CD14-positive monocyte (primary cell): Measurements from ENCODE around the gene PDE6C. TPM values are rescaled to one million over a fixed set of nuclear protein-coding genes. Genes with fewer than 3 reads are reported as not detected.

ENCODE experiments used
- DNase-seq, 3 donors: peaks; one replicate each; pipeline ENCODE4 v3.0.0-alpha.2; 2011 to 2022
- H2AFZ ChIP-seq: 2 replicates; pipeline ENCODE4 v1.6.0; 2012; ENCODE audit warnings: mild to moderate bottlenecking, low read depth, low read length, inconsistent platforms; ENCODE audit not compliant: insufficient read depth, poor library complexity, severe bottlenecking
- H3K27ac ChIP-seq, 2 donors: 1 replicate in 1 of 2; 2 replicates in 1 of 2; pipeline ENCODE4 v1.5.1; 2012 to 2013; ENCODE audit warnings: low read length in 2 of 2, control low read depth in 1 of 2, inconsistent platforms in 1 of 2, low read depth in 1 of 2, mild to moderate bottlenecking in 1 of 2
- H3K27me3 ChIP-seq, 2 donors: one replicate each; pipeline versions ENCODE4 v1.6.0 to v1.6.1; 2011 to 2013; ENCODE audit warnings: low read length in 2 of 2; ENCODE audit not compliant: control insufficient read depth in 2 of 2, insufficient read depth in 2 of 2
- H3K36me3 ChIP-seq, 2 donors: replicated peaks in 1 of 2; 1 replicate in 1 of 2; 2 replicates in 1 of 2; pipeline versions ENCODE4 v1.5.1 to v1.6.1; 2012 to 2013; ENCODE audit warnings: low read length in 2 of 2, control low read depth in 1 of 2, inconsistent platforms in 1 of 2, mild to moderate bottlenecking in 1 of 2; ENCODE audit not compliant: insufficient read depth in 2 of 2, control insufficient read depth in 1 of 2
- H3K4me1 ChIP-seq, 2 donors: 1 replicate in 1 of 2; 2 replicates in 1 of 2; pipeline versions ENCODE4 v1.5.1 to v1.6.1; 2012 to 2013; ENCODE audit warnings: low read length in 2 of 2, control low read depth in 1 of 2, inconsistent platforms in 1 of 2, mild to moderate bottlenecking in 1 of 2, moderate library complexity in 1 of 2; ENCODE audit not compliant: insufficient read depth in 2 of 2, control insufficient read depth in 1 of 2
- H3K4me2 ChIP-seq: replicated peaks from 2 replicates; pipeline ENCODE3; 2012; ENCODE audit warnings: low read length, moderate library complexity, mild to moderate bottlenecking; ENCODE audit not compliant: poor library complexity, severe bottlenecking; ENCODE audit errors: extremely low read depth
- H3K4me3 ChIP-seq, 3 experiments: fragments of 200-600 bp in 1 of 3; sonication (generic) in 1 of 3; replicated peaks in 1 of 3; 1 replicate in 2 of 3; 2 replicates in 1 of 3; pipeline ENCODE4 v1.5.1; 2011 to 2013; ENCODE audit warnings: low read length in 3 of 3, mild to moderate bottlenecking in 3 of 3, control low read depth in 2 of 3, low read depth in 2 of 3, inconsistent platforms in 1 of 3, moderate library complexity in 1 of 3
- H3K79me2 ChIP-seq: 2 replicates; pipeline ENCODE4 v1.6.0; 2012; ENCODE audit warnings: mild to moderate bottlenecking, control low read depth, inconsistent platforms, low read length, moderate library complexity; ENCODE audit not compliant: insufficient read depth
- H3K9ac ChIP-seq: 2 replicates; pipeline ENCODE4 v1.6.0; 2017; ENCODE audit warnings: low read length, mild to moderate bottlenecking; ENCODE audit not compliant: insufficient read depth, poor library complexity, severe bottlenecking
- H3K9me3 ChIP-seq, 2 donors: replicated peaks in 1 of 2; 1 replicate in 1 of 2; 2 replicates in 1 of 2; pipeline versions ENCODE4 v1.5.1 to v1.6.1; 2012 to 2013; ENCODE audit warnings: low read length in 2 of 2, control low read depth in 1 of 2; ENCODE audit not compliant: control insufficient read depth in 1 of 2, insufficient read depth in 1 of 2
- H4K20me1 ChIP-seq: 2 replicates; pipeline ENCODE4 v1.6.0; 2012; ENCODE audit warnings: mild to moderate bottlenecking, low read length, control low read depth, moderate library complexity; ENCODE audit not compliant: insufficient read depth
- H3K27ac Mint-ChIP-seq, 7 donors: one replicate each; pipeline ENCODE4 v1.8.0; 2020; ENCODE audit warnings: mild to moderate bottlenecking in 7 of 7, mixed read lengths in 7 of 7, moderate library complexity in 6 of 7, inconsistent platforms in 2 of 7
- H3K27me3 Mint-ChIP-seq, 3 donors: one replicate each; pipeline ENCODE4 v1.8.0; 2021 to 2022; ENCODE audit warnings: low read depth in 3 of 3, mild to moderate bottlenecking in 3 of 3, mixed read lengths in 3 of 3, moderate library complexity in 3 of 3, inconsistent platforms in 1 of 3
- H3K36me3 Mint-ChIP-seq, 2 donors: one replicate each; pipeline ENCODE4 v1.8.0; 2020; ENCODE audit warnings: mixed read lengths in 2 of 2, inconsistent platforms in 1 of 2, mild to moderate bottlenecking in 1 of 2
- H3K4me1 Mint-ChIP-seq: one replicate; pipeline ENCODE4 v1.8.0; 2020; ENCODE audit warnings: mild to moderate bottlenecking, mixed read lengths
- H3K4me3 Mint-ChIP-seq, 2 donors: one replicate each; pipeline ENCODE4 v1.8.0; 2020; ENCODE audit warnings: mild to moderate bottlenecking in 2 of 2, mixed read lengths in 2 of 2, moderate library complexity in 1 of 2
- H3K9me3 Mint-ChIP-seq, 7 donors: one replicate each; pipeline ENCODE4 v1.8.0; 2020 to 2022; ENCODE audit warnings: mixed read lengths in 7 of 7, mild to moderate bottlenecking in 6 of 7, moderate library complexity in 6 of 7, inconsistent platforms in 2 of 7
- CTCF ChIP-seq: fragments of 200-600 bp; IDR thresholded peaks from one replicate; pipeline ENCODE4 v1.8.0; 2022; ENCODE audit warnings: antibody characterized with exemption, mild to moderate bottlenecking
- WGBS: methylation state at CpG from one replicate; pipeline ENCODE4 v1.1.5; 2013; ENCODE audit warnings: missing lambda C conversion rate; ENCODE audit not compliant: insufficient coverage; 5-methylcytosine and 5-hydroxymethylcytosine counted together
- intact Hi-C, 2 donors: fragments of 100-400 bp; cut with micrococcal nuclease; formaldehyde crosslinking; loops; one replicate each; pipeline versions ENCODE4 v1.15.0 to v1.15.1; 2023
- polyA plus RNA-seq, 3 donors: library from polyadenylated mRNA; depleted of rRNA in 1 of 3; unstranded in 2 of 3; stranded (reverse) in 1 of 3; fragments of 300-500 nt in 2 of 3; fragments of >200 nt in 1 of 3; fragmentation: Illumina TruSeq in 2 of 3; gene quantifications; 1 replicate in 2 of 3; 2 replicates in 1 of 3; pipeline ENCODE4 v1.2.3, GENCODE V29; 2012 to 2021

PDE6C gene
- polyA plus RNA-seq, 3 donors = not detected

GRCh38 chr10:93594518-93594917 lies 17.8 kb upstream of the PDE6C start:
- Mint-ChIP-seq H3K27me3 (peaks cover 6 to 7% (median 7%) of the 10 kb centered on the region in 3 donors), H3K9me3 (peaks cover 0 to 3% (median 0%) of the 10 kb centered on the region in 7 donors), H3K36me3 (peaks cover 0 to 1% of the 10 kb centered on the region in 2 donors), H3K4me1 (peaks cover 6% of the 10 kb centered on the region), H3K27ac (no peak overlapping the region), H3K4me3 (no peak overlapping the region)
- no peak for DNase-seq
- Histone ChIP-seq H3K4me3 (no peak overlapping the region), H3K9ac (no peak overlapping the region), H3K36me3 (no peaks in the 10 kb centered on the region), H3K27ac (no peak overlapping the region), H3K9me3 (no peaks in the 10 kb centered on the region), H3K79me2 (no peaks in the 10 kb centered on the region), H3K4me2 (no peak overlapping the region), H4K20me1 (no peaks in the 10 kb centered on the region), H3K27me3 (peaks cover 0 to 4% of the 10 kb centered on the region in 2 donors), H2AFZ (no peak overlapping the region), H3K4me1 (peaks cover 0 to 8% of the 10 kb centered on the region in 2 donors)
- 84% methylated on average over 6 of the region's 7 CpGs for WGBS
- TF ChIP-seq CTCF = no peak
- intact Hi-C loops = no loop called here

GRCh38 chr10:93595378-93596161 lies 16.8 kb upstream of the PDE6C start:
- peaks cover 9% of the 10 kb centered on the region for H3K4me1 Mint-ChIP-seq
- no peak for TF ChIP-seq CTCF

More at GRCh38 chr10:93595378-93596161, 16.8 kb upstream of the PDE6C start:
- Histone ChIP-seq H2AFZ (no peak overlapping the region), H3K36me3 (no peaks in the 10 kb centered on the region), H3K9ac (no peak overlapping the region), H3K4me3 (no peak overlapping the region), H3K79me2 (no peaks in the 10 kb centered on the region), H3K4me2 (no peak overlapping the region), H3K9me3 (no peaks in the 10 kb centered on the region), H4K20me1 (no peaks in the 10 kb centered on the region), H3K27me3 (peaks cover 4 to 14% of the 10 kb centered on the region in 2 donors), H3K27ac (no peak overlapping the region), H3K4me1 (peaks cover 3 to 13% of the 10 kb centered on the region in 2 donors)
- Mint-ChIP-seq H3K9me3 (peaks cover 0 to 5% (median 0%) of the 10 kb centered on the region in 7 donors), H3K27me3 (peaks cover 15 to 17% (median 15%) of the 10 kb centered on the region in 3 donors), H3K36me3 (peaks cover 0 to 2% of the 10 kb centered on the region in 2 donors), H3K27ac (no peak overlapping the region), H3K4me3 (no peak overlapping the region)
- intact Hi-C loops = no loop called here
- WGBS = 64% methylated on average over 3 of the region's 5 CpGs
- DNase-seq = no peak
